ENCODE measurements around the gene TSPYL4. TPM values are rescaled to one million over a fixed set of nuclear protein-coding genes. Genes with fewer than 3 reads are reported as not detected.
"Not testable (repeated sequence)": the region's sequence is repeated elsewhere in the genome, so short reads cannot be mapped to it uniquely, and the experiment has no call there.

TSPYL4 gene
- total and polyA plus RNA-seq, 3 experiments from 2014 or later: 9.4 to 19.9 (median 19.3) TPM

GRCh38 chr6:116289876-116290275 is 36.0 kb upstream of the TSPYL4 start:
- POLR2A ChIA-PET: no interaction called here
- Histone ChIP-seq H3K4me1 (ENCODE audit: insufficient read depth, low read length) (no peaks in the 10 kb centered on the region), H3K36me3 (ENCODE audit: insufficient read depth, low read length) (no peaks in the 10 kb centered on the region), H3K4me3 (ENCODE audit: low read length) (no peak overlapping the region), H3K27ac (ENCODE audit: low read depth, low read length) (no peak overlapping the region), H3K27me3 (ENCODE audit: insufficient read depth, low read length, poor library complexity, severe bottlenecking) (no peaks in the 10 kb centered on the region), H3K9me3 (ENCODE audit: low read length) (no peaks in the 10 kb centered on the region)
- Mint-ChIP-seq H3K4me3 (no peak overlapping the region), H3K36me3 (no peaks in the 10 kb centered on the region), H3K4me1 (no peaks in the 10 kb centered on the region), H3K9me3 (no peaks in the 10 kb centered on the region), H3K27ac (no peak overlapping the region), H3K27me3 (peaks cover 0 to 1% of the 10 kb centered on the region in 2 donors)
- CTCF ChIA-PET: interaction anchor here (4.5 kb wide), 1 partner anchor 244 kb away, joined by 45 read pairs; no protein-coding TSS in a partner anchor
- DNase-seq: no peak

DNA sequence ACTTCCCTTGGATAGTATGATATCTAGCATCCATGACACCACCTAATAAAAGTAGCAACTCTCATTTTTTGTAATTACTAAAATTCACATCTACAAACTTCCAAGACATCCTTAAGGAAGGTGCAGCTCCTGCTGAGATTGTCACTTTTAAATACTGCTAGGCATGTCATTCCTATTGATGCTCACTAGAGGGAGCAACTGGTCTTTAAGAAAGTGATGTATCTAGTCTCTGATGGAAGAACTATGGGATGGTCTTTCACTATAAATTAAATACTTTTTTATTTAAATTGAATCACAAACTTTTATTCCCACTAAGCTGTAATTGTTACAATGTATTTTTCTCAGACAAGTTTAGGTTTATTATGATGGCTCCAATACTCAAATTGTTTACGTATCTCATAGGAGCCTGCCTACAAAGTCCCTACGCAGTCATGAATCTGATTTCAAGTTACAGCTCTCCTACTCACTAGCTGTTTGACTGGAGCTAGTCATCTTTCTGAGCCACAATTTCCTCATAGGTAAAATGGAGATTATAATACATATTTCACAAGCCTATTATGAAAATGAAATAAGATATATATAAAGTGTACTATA is 33.9 kb upstream of the TSPYL4 start:
- no peaks in the 10 kb centered on the region for H3K4me1 Mint-ChIP-seq
- no peaks in the 10 kb centered on the region for H3K36me3 ChIP-seq (ENCODE audit: insufficient read depth, low read length)
- ChIA-PET CTCF (interaction anchor here (0.8 to 4.5 kb wide), 23 partner anchors 8 to 374 kb away, joined by 3 to 45 read pairs (median 4); partner anchors contain the start of genes RWDD1 and TSPYL1), POLR2A (interaction anchor here (1.5 kb wide), 1 partner anchor 8 kb away, joined by 9 read pairs; the partner anchor contains the start of gene TSPYL1)
- no peak overlapping the region for H3K27ac ChIP-seq (ENCODE audit: low read depth, low read length)
- no peaks in the 10 kb centered on the region for H3K27me3 Mint-ChIP-seq
- no peak overlapping the region for H3K4me3 ChIP-seq (ENCODE audit: low read length)
- H3K27ac Mint-ChIP-seq: no peak overlapping the region
- DNase-seq: peak in 2 of 5 donors; percentile 36 to 48
- no peaks in the 10 kb centered on the region for H3K36me3 Mint-ChIP-seq
- H3K9me3 ChIP-seq (ENCODE audit: low read length): no peaks in the 10 kb centered on the region
- no peak overlapping the region for H3K4me3 Mint-ChIP-seq
- no peaks in the 10 kb centered on the region for H3K9me3 Mint-ChIP-seq
- no peaks in the 10 kb centered on the region for H3K27me3 ChIP-seq (ENCODE audit: insufficient read depth, low read length, poor library complexity, severe bottlenecking)
- no peaks in the 10 kb centered on the region for H3K4me1 ChIP-seq (ENCODE audit: insufficient read depth, low read length)

- POLR2A ChIA-PET: no interaction called here
- DNase-seq: no peak
- no peaks in the 10 kb centered on the region for H3K27me3 ChIP-seq (ENCODE audit: insufficient read depth, low read length, poor library complexity, severe bottlenecking)
- no peak overlapping the region for H3K4me3 ChIP-seq (ENCODE audit: low read length)
- H3K4me1 Mint-ChIP-seq: no peaks in the 10 kb centered on the region
- no peaks in the 10 kb centered on the region for H3K36me3 Mint-ChIP-seq
- H3K9me3 Mint-ChIP-seq: no peaks in the 10 kb centered on the region
- H3K4me1 ChIP-seq (ENCODE audit: insufficient read depth, low read length): no peaks in the 10 kb centered on the region
- no peaks in the 10 kb centered on the region for H3K9me3 ChIP-seq (ENCODE audit: low read length)
- H3K27ac ChIP-seq (ENCODE audit: low read depth, low read length): no peak overlapping the region
- no peak overlapping the region for H3K4me3 Mint-ChIP-seq
- no peak overlapping the region for H3K27ac Mint-ChIP-seq
- H3K36me3 ChIP-seq (ENCODE audit: insufficient read depth, low read length): no peaks in the 10 kb centered on the region
- no peaks in the 10 kb centered on the region for H3K27me3 Mint-ChIP-seq
- CTCF ChIA-PET: interaction anchor here (0.8 to 4.5 kb wide), 15 partner anchors 7 to 375 kb away, joined by 3 to 45 read pairs (median 5); partner anchors contain the start of gene TSPYL1
Measured at GRCh38 chr6:116286773-116287358, 33.0 kb upstream of the TSPYL4 start.

DNA sequence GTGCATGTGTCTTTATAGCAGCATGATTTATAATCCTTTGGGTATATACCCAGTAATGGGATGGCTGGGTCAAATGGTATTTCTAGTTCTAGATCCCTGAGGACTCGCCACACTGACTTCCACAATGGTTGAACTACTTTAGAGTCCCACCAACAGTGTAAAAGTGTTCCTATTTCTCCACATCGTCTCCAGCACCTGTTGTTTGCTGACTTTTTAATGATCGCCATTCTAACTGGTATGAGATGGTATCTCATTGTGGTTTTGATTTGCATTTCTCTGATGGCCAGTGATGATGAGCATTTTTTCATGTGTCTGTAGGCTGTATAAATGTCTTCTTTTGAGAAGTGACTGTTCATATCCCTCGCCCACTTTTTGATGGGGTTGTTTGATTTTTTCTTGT is 31.1 kb upstream of the TSPYL4 start:
- H3K27me3 ChIP-seq (ENCODE audit: insufficient read depth, low read length, poor library complexity, severe bottlenecking); H3K4me3 ChIP-seq (ENCODE audit: low read length); POLR2A ChIA-PET; H3K9me3 Mint-ChIP-seq; DNase-seq; H3K36me3 Mint-ChIP-seq; H3K27ac ChIP-seq (ENCODE audit: low read depth, low read length); H3K36me3 ChIP-seq (ENCODE audit: insufficient read depth, low read length); H3K4me3 Mint-ChIP-seq; H3K27me3 Mint-ChIP-seq; H3K9me3 ChIP-seq (ENCODE audit: low read length); H3K27ac Mint-ChIP-seq; CTCF ChIA-PET: not testable (repeated sequence)
- H3K4me1 ChIP-seq (ENCODE audit: insufficient read depth, low read length): peaks cover 15% of the 10 kb centered on the region
- peaks cover 12 to 16% (median 15%) of the 10 kb centered on the region in 3 donors for H3K4me1 Mint-ChIP-seq

DNA sequence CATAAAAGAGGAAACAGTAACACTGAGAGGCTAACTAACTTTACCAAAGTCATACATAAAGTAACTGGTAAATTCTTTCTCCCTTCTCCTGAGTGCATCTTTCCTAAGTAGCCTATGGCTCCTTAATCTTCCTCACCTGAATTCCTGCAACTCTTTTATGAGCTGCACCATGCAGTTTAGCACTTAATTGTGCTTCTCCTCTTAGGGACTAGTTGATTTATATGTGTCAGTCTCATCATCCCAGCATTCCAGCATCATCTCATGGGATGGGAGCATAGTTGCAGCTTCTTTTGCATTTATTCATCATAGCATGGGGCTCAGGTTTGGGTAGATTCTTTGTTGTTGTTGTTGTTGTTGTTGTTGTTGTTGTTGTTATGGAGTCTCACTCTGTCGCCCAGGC is 29.3 kb upstream of the TSPYL4 start:
- POLR2A ChIA-PET: interaction anchor here (1.0 kb wide), 1 partner anchor 288 kb away, joined by 4 read pairs; the partner anchor contains the start of gene RWDD1
- H3K9me3 ChIP-seq (ENCODE audit: low read length): no peaks in the 10 kb centered on the region
- Mint-ChIP-seq H3K4me3 (peak overlapping the region in 1 of 7 donors; percentile 26), H3K36me3 (peaks cover 5 to 19% (median 7%) of the 10 kb centered on the region in 3 donors), H3K4me1 (peaks cover 22 to 31% (median 28%) of the 10 kb centered on the region in 3 donors), H3K27ac (peak overlapping the region in 2 of 8 donors; percentile 43 to 70), H3K9me3 (peaks cover 0 to 2% (median 0%) of the 10 kb centered on the region in 5 donors), H3K27me3 (no peaks in the 10 kb centered on the region)
- H3K4me1 ChIP-seq (ENCODE audit: insufficient read depth, low read length): peaks cover 21% of the 10 kb centered on the region
- H3K36me3 ChIP-seq (ENCODE audit: insufficient read depth, low read length): peaks cover 6% of the 10 kb centered on the region
- no peak overlapping the region for H3K27ac ChIP-seq (ENCODE audit: low read depth, low read length)
- H3K27me3 ChIP-seq (ENCODE audit: insufficient read depth, low read length, poor library complexity, severe bottlenecking): no peaks in the 10 kb centered on the region
- DNase-seq: no peak
- no peak overlapping the region for H3K4me3 ChIP-seq (ENCODE audit: low read length)
- CTCF ChIA-PET: interaction anchor here (1.2 kb wide), 1 partner anchor 30 kb away, joined by 4 read pairs; the partner anchor contains the start of gene TSPYL4

DNA sequence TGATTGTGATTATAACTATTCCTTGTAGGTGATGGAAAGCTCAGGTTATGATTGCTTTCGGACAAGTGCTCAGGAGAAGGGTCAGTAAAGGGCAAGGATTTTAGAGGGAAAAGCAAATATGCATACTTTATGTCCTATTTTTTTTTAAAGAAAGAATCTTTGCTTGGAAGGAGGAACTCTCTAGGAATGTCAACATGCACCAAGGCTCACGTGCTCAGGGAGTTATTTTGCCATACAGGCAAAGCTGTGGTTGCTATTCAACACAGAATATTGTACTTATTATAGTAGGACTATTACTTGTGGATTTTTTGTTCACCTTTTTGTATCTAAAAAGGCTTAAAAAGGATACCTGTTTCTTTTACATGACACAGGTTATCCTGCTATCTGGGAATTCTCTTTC is 28.8 kb upstream of the TSPYL4 start:
- H3K4me3 ChIP-seq (ENCODE audit: low read length): no peak overlapping the region
- CTCF ChIA-PET: interaction anchor here (1.2 kb wide), 1 partner anchor 29 kb away, joined by 4 read pairs; the partner anchor contains the start of gene TSPYL4
- no peak for DNase-seq
- H3K27me3 ChIP-seq (ENCODE audit: insufficient read depth, low read length, poor library complexity, severe bottlenecking): no peaks in the 10 kb centered on the region
- peaks cover 26% of the 10 kb centered on the region for H3K4me1 ChIP-seq (ENCODE audit: insufficient read depth, low read length)
- Mint-ChIP-seq H3K9me3 (peaks cover 0 to 2% (median 0%) of the 10 kb centered on the region in 5 donors), H3K4me1 (peaks cover 26 to 35% (median 32%) of the 10 kb centered on the region in 3 donors), H3K4me3 (peak overlapping the region in 1 of 7 donors; percentile 26), H3K27me3 (no peaks in the 10 kb centered on the region), H3K36me3 (peaks cover 5 to 24% (median 11%) of the 10 kb centered on the region in 3 donors), H3K27ac (peak overlapping the region in 3 of 8 donors; percentile 13 to 70 (median 59))
- H3K36me3 ChIP-seq (ENCODE audit: insufficient read depth, low read length): peaks cover 9% of the 10 kb centered on the region
- no peaks in the 10 kb centered on the region for H3K9me3 ChIP-seq (ENCODE audit: low read length)
- POLR2A ChIA-PET: no interaction called here
- H3K27ac ChIP-seq (ENCODE audit: low read depth, low read length): no peak overlapping the region

GRCh38 chr6:116280933-116281316 is 27.1 kb upstream of the TSPYL4 start:
- H3K27ac ChIP-seq (ENCODE audit: low read depth, low read length): peak overlapping the region; percentile 100
- no peaks in the 10 kb centered on the region for H3K27me3 ChIP-seq (ENCODE audit: insufficient read depth, low read length, poor library complexity, severe bottlenecking)
- H3K4me3 ChIP-seq (ENCODE audit: low read length): peak overlapping the region; percentile 90
- Mint-ChIP-seq H3K27me3 (no peaks in the 10 kb centered on the region), H3K9me3 (peaks cover 0 to 2% (median 0%) of the 10 kb centered on the region in 5 donors), H3K4me1 (peaks cover 42 to 52% (median 50%) of the 10 kb centered on the region in 3 donors), H3K36me3 (peaks cover 19 to 39% (median 25%) of the 10 kb centered on the region in 3 donors), H3K27ac (peak overlapping the region; percentile 98 to 100 (median 100)), H3K4me3 (peak overlapping the region in 6 of 7 donors; percentile 91 to 99 (median 98))
- no peaks in the 10 kb centered on the region for H3K9me3 ChIP-seq (ENCODE audit: low read length)
- POLR2A ChIA-PET: interaction anchor here (1.4 to 3.5 kb wide), 5 partner anchors 11 to 290 kb away, joined by 3 to 39 read pairs (median 19); partner anchors contain the start of genes RWDD1 and TSPYL4
- DNase-seq: no peak
- CTCF ChIA-PET: interaction anchor here (2.0 to 4.2 kb wide), 3 partner anchors 13 to 253 kb away, joined by 7 to 29 read pairs (median 14); partner anchors contain the start of gene TSPYL4
- peaks cover 12% of the 10 kb centered on the region for H3K36me3 ChIP-seq (ENCODE audit: insufficient read depth, low read length)
- peaks cover 44% of the 10 kb centered on the region for H3K4me1 ChIP-seq (ENCODE audit: insufficient read depth, low read length)
